ENCODE results near the gene TMEM232. TPM values are rescaled to one million over a fixed set of nuclear protein-coding genes. Genes with fewer than 3 reads are reported as not detected.
"Not testable (repeated sequence)": the region's sequence is repeated elsewhere in the genome, so short reads cannot be mapped to it uniquely, and the experiment has no call there.

TMEM232 gene
- total and polyA plus RNA-seq, 7 donors = 0.93 to 8.7 (median 2.5) TPM

- WGBS, 2 donors = 89% methylated on average over 1 of the region's 1 CpG
- Histone ChIP-seq H3K4me3 (no peak overlapping the region), H3K4me1 (no peaks in the 10 kb centered on the region), H3K27me3 (no peaks in the 10 kb centered on the region), H3K27ac (no peak overlapping the region), H3K9me3 (no peaks in the 10 kb centered on the region), H3K36me3 (no peaks in the 10 kb centered on the region)
- TF ChIP-seq POLR2A (IDR thresholded peaks at IDR 0.05) = no peak
- no peak for TF ChIP-seq CTCF (IDR thresholded peaks at IDR 0.05)
- no peak for TF ChIP-seq EP300 (IDR thresholded peaks at IDR 0.05)
- no peak for TF ChIP-seq POLR2AphosphoS5 (IDR thresholded peaks at IDR 0.05)
- DNase-seq = no peak
- intact Hi-C loops (cut with DNase I) = no loop called here
Observed at GRCh38 chr5:110544603-110545002, 181.9 kb downstream of the TMEM232 start.

GRCh38 chr5:110542949-110543348 is 183.5 kb downstream of the TMEM232 start:
- whole genome bisulfite sequencing, 2 donors = 88 to 93% methylated on average over 3 of the region's 3 CpGs
- H3K4me1 ChIP-seq = no peaks in the 10 kb centered on the region
- intact Hi-C loops (cut with DNase I) = no loop called here
- no peak overlapping the region for H3K27ac ChIP-seq
- no peak for DNase-seq
- TF ChIP-seq POLR2AphosphoS5 (IDR thresholded peaks at IDR 0.05) (no peak), POLR2A (IDR thresholded peaks at IDR 0.05) (no peak), CTCF (IDR thresholded peaks at IDR 0.05) (no peak), EP300 (IDR thresholded peaks at IDR 0.05) (no peak)
- H3K36me3 ChIP-seq = no peaks in the 10 kb centered on the region
- no peak overlapping the region for H3K4me3 ChIP-seq
- H3K27me3 ChIP-seq = no peaks in the 10 kb centered on the region
- no peaks in the 10 kb centered on the region for H3K9me3 ChIP-seq

GRCh38 chr5:110536120-110537115 is 190.1 kb downstream of the TMEM232 start:
- intact Hi-C loops (cut with DNase I) = no loop called here
- Histone ChIP-seq H3K4me3 (no peak overlapping the region), H3K27me3 (no peaks in the 10 kb centered on the region), H3K27ac (no peak overlapping the region), H3K9me3 (no peaks in the 10 kb centered on the region), H3K36me3 (no peaks in the 10 kb centered on the region), H3K4me1 (no peaks in the 10 kb centered on the region)
- TF ChIP-seq POLR2A (IDR thresholded peaks at IDR 0.05) (no peak), POLR2AphosphoS5 (IDR thresholded peaks at IDR 0.05) (no peak), CTCF (IDR thresholded peaks at IDR 0.05) (no peak), EP300 (IDR thresholded peaks at IDR 0.05) (no peak)
- WGBS, 2 donors = 67 to 70% methylated on average over 6 of the region's 6 CpGs
- no peak for DNase-seq

- intact Hi-C loops (cut with DNase I); H3K4me1 ChIP-seq: not testable (repeated sequence)
- 74 to 80% methylated on average over 7 of the region's 7 CpGs for WGBS, 2 donors
Observed at GRCh38 chr5:110535146-110535545, 191.3 kb downstream of the TMEM232 start.

GRCh38 chr5:110525762-110526161 is 200.7 kb downstream of the TMEM232 start:
- no peak for DNase-seq
- no peaks in the 10 kb centered on the region for H3K36me3 ChIP-seq
- WGBS, 2 donors = 96 to 98% methylated on average over 1 of the region's 1 CpG
- H3K9me3 ChIP-seq = peaks cover 0 to 3% (median 1%) of the 10 kb centered on the region in 4 donors
- no peak overlapping the region for H3K4me3 ChIP-seq
- no peaks in the 10 kb centered on the region for H3K4me1 ChIP-seq
- intact Hi-C loops (cut with DNase I) = no loop called here
- TF ChIP-seq EP300 (IDR thresholded peaks at IDR 0.05) (no peak), POLR2AphosphoS5 (IDR thresholded peaks at IDR 0.05) (no peak), CTCF (IDR thresholded peaks at IDR 0.05) (no peak), POLR2A (IDR thresholded peaks at IDR 0.05) (no peak)
- H3K27me3 ChIP-seq = no peaks in the 10 kb centered on the region
- no peak overlapping the region for H3K27ac ChIP-seq

More at GRCh38 chr5:110535146-110535545, 191.3 kb downstream of the TMEM232 start:
- not testable (repeated sequence) for H3K4me3 ChIP-seq, DNase-seq, H3K36me3 ChIP-seq, H3K27ac ChIP-seq, H3K9me3 ChIP-seq, H3K27me3 ChIP-seq

Data from sigmoid colon (tissue), 7 donors.